HFF-Myc (cell line): ENCODE results near the gene HAGHL.

Experiments used
- DNase-seq: peaks from one replicate; pipeline ENCODE4 v3.0.0-alpha.2; 2011; ENCODE audit warnings: low read depth; ENCODE audit errors: extremely low read depth
- H3K4me3 ChIP-seq: replicated peaks from 2 replicates; pipeline ENCODE4 v1.5.1; 2011; ENCODE audit warnings: low read depth, mild to moderate bottlenecking, control low read depth, low read length
- TF ChIP-seq, protein P1 (sequence below): IDR thresholded peaks from 2 replicates; pipeline ENCODE4 v1.5.1; 2012; ENCODE audit warnings: mild to moderate bottlenecking, low read depth, low read length, control low read depth; ENCODE audit errors: missing control alignments

The HAGHL gene

DNA sequence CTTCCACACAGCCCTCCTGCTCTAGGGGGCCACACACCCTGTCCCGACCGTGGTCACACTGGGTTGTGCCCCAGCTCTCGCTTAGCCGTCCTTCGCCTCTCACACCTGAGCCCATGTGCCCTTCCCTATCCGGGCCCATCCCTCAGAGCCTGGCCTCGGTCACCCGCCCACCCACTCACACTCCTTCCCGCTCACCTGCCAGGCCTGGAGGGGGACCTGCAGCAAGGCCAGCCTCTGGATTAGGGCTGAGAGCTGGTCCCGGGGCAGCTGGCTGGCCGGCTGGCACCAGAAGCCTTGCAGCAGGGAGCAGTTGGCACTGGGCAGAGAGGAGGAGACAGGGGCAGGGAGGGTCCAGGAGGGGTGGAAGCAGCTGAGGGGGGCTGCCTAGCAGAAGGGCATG lies 51.5 kb downstream of the HAGHL start:
- no peak for DNase-seq
- TF ChIP-seq, protein P1, sequence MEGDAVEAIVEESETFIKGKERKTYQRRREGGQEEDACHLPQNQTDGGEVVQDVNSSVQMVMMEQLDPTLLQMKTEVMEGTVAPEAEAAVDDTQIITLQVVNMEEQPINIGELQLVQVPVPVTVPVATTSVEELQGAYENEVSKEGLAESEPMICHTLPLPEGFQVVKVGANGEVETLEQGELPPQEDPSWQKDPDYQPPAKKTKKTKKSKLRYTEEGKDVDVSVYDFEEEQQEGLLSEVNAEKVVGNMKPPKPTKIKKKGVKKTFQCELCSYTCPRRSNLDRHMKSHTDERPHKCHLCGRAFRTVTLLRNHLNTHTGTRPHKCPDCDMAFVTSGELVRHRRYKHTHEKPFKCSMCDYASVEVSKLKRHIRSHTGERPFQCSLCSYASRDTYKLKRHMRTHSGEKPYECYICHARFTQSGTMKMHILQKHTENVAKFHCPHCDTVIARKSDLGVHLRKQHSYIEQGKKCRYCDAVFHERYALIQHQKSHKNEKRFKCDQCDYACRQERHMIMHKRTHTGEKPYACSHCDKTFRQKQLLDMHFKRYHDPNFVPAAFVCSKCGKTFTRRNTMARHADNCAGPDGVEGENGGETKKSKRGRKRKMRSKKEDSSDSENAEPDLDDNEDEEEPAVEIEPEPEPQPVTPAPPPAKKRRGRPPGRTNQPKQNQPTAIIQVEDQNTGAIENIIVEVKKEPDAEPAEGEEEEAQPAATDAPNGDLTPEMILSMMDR: no peak
- no peak overlapping the region for H3K4me3 ChIP-seq

DNA sequence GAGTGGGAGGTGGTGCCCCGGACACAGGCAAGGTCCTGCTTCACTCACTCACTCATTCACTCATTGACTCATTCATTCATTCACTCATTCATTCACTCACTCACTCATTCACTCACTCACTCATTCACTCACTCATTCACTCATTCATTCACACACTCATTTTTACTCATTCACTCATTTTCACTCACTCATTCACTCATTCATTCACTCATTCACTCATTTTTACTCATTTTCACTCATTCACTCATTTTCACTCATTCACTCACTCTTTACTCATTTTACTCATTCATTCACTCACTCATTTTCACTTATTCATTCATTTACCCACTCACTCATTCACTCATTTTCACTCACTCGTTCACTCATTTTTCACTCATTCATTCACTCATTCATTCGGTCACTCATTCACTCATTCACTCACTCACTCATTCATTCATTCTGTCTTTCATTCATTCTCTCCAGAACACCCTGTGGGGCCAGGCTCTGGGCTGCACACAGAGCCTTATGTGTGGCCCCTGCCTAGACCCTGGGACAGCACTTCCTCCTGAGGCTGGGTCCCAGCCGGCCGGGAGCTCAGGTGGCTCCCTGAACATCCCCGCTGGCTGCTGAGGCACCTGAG lies 52.1 kb downstream of the HAGHL start:
- no peak overlapping the region for H3K4me3 ChIP-seq
- no peak for DNase-seq
- TF ChIP-seq, protein P1: no peak
